Ishikawa (cell line): ENCODE measurements around the gene PBX1.

Experiments used
- CEBPB ChIP-seq: IDR thresholded peaks from 2 replicates; pipeline ENCODE4 v1.6.1; 2012
- CREB1 ChIP-seq: IDR thresholded peaks from 2 replicates; pipeline ENCODE4 v1.6.1; 2012; ENCODE audit warnings: low read depth
- EGR1 ChIP-seq: IDR thresholded peaks from 2 replicates; pipeline ENCODE4 v1.6.1; 2012
- EP300 ChIP-seq: IDR thresholded peaks from 2 replicates; pipeline ENCODE4 v1.6.1; 2012; ENCODE audit warnings: borderline replicate concordance
- FOXM1 ChIP-seq: IDR thresholded peaks from 2 replicates; pipeline ENCODE4 v1.6.1; 2012; ENCODE audit warnings: low read depth, borderline replicate concordance
- NFIC ChIP-seq: IDR thresholded peaks from 2 replicates; pipeline ENCODE4 v1.6.1; 2012
- RAD21 ChIP-seq: IDR thresholded peaks from 2 replicates; pipeline ENCODE4 v1.6.1; 2012; ENCODE audit warnings: low read depth
- TAF1 ChIP-seq: IDR thresholded peaks from 2 replicates; pipeline ENCODE4 v1.6.1; 2012; ENCODE audit warnings: low read depth, mild to moderate bottlenecking
- TCF12 ChIP-seq: IDR thresholded peaks from 2 replicates; pipeline ENCODE4 v1.6.1; 2012; ENCODE audit warnings: low read depth
- TEAD4 ChIP-seq: IDR thresholded peaks from 2 replicates; pipeline ENCODE4 v1.6.1; 2012
- YY1 ChIP-seq: IDR thresholded peaks from 2 replicates; pipeline ENCODE4 v1.6.1; 2012; ENCODE audit warnings: low read depth
- ZBTB7A ChIP-seq: IDR thresholded peaks from 2 replicates; pipeline ENCODE4 v1.6.1; 2012; ENCODE audit warnings: low read depth
- TF ChIP-seq, protein P1 (sequence below): IDR thresholded peaks from 2 replicates; pipeline ENCODE4 v1.6.1; 2012
- TF ChIP-seq, protein P2 (sequence below): IDR thresholded peaks from 2 replicates; pipeline ENCODE4 v1.6.1; 2012
- TF ChIP-seq, protein P3 (sequence below): IDR thresholded peaks from 2 replicates; pipeline ENCODE4 v1.6.1; 2012; ENCODE audit warnings: low read depth, mild to moderate bottlenecking

PBX1 gene

DNA sequence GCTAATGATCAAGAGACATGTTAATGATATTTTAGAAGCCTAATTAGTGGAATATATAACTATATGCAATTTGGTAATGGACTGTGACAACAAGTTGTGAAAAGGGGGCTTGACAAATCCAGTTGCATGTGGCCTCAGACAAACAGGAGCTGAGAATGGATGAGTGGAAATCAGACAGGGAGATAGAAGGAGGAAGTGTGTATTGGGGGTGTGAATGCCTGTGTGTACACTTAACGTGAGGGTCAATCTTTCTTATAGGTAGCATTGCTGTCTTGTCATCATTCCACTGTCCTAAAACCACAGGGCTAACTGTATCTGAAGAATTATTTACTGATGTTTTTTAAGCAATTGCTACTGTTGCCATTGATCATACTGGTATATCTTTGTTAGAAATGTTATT is 64.8 kb downstream of the PBX1 start:
- no peak for TF ChIP-seq ZBTB7A
- TF ChIP-seq CREB1, result no peak
- no peak for TF ChIP-seq RAD21
- TF ChIP-seq FOXM1, result no peak
- TF ChIP-seq, protein P1, sequence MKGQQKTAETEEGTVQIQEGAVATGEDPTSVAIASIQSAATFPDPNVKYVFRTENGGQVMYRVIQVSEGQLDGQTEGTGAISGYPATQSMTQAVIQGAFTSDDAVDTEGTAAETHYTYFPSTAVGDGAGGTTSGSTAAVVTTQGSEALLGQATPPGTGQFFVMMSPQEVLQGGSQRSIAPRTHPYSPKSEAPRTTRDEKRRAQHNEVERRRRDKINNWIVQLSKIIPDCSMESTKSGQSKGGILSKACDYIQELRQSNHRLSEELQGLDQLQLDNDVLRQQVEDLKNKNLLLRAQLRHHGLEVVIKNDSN, result no peak
- no peak for TF ChIP-seq EGR1
- TF ChIP-seq EP300, result no peak
- TF ChIP-seq, protein P2, sequence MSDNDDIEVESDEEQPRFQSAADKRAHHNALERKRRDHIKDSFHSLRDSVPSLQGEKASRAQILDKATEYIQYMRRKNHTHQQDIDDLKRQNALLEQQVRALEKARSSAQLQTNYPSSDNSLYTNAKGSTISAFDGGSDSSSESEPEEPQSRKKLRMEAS, result no peak
- TF ChIP-seq, protein P3, sequence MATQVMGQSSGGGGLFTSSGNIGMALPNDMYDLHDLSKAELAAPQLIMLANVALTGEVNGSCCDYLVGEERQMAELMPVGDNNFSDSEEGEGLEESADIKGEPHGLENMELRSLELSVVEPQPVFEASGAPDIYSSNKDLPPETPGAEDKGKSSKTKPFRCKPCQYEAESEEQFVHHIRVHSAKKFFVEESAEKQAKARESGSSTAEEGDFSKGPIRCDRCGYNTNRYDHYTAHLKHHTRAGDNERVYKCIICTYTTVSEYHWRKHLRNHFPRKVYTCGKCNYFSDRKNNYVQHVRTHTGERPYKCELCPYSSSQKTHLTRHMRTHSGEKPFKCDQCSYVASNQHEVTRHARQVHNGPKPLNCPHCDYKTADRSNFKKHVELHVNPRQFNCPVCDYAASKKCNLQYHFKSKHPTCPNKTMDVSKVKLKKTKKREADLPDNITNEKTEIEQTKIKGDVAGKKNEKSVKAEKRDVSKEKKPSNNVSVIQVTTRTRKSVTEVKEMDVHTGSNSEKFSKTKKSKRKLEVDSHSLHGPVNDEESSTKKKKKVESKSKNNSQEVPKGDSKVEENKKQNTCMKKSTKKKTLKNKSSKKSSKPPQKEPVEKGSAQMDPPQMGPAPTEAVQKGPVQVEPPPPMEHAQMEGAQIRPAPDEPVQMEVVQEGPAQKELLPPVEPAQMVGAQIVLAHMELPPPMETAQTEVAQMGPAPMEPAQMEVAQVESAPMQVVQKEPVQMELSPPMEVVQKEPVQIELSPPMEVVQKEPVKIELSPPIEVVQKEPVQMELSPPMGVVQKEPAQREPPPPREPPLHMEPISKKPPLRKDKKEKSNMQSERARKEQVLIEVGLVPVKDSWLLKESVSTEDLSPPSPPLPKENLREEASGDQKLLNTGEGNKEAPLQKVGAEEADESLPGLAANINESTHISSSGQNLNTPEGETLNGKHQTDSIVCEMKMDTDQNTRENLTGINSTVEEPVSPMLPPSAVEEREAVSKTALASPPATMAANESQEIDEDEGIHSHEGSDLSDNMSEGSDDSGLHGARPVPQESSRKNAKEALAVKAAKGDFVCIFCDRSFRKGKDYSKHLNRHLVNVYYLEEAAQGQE, result no peak
- TF ChIP-seq TEAD4, result no peak
- no peak for TF ChIP-seq TAF1
- no peak for TF ChIP-seq YY1
- no peak for TF ChIP-seq TCF12
- TF ChIP-seq CEBPB, result no peak
- TF ChIP-seq NFIC, result no peak

DNA sequence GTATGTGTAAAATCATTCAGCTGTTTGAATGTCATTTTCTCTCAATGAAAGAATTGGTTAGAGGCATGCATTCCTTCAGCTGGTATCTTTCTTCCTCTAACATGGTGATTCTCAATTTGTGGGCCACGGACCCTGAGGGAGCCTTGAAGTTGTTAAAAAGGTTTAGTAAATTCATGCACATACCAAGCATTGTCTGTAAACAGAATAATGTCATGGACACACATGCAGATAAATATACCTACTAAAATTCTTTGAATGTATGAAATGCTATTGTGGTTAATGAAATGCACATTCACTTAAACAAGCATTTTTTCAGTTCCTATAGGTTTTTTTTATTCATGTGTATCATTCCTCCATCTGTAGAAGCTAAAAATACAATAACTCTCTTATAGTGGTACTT is 65.4 kb downstream of the PBX1 start:
- TF ChIP-seq TCF12 (no peak), CREB1 (no peak), YY1 (no peak), CEBPB (no peak), TAF1 (no peak)

DNA sequence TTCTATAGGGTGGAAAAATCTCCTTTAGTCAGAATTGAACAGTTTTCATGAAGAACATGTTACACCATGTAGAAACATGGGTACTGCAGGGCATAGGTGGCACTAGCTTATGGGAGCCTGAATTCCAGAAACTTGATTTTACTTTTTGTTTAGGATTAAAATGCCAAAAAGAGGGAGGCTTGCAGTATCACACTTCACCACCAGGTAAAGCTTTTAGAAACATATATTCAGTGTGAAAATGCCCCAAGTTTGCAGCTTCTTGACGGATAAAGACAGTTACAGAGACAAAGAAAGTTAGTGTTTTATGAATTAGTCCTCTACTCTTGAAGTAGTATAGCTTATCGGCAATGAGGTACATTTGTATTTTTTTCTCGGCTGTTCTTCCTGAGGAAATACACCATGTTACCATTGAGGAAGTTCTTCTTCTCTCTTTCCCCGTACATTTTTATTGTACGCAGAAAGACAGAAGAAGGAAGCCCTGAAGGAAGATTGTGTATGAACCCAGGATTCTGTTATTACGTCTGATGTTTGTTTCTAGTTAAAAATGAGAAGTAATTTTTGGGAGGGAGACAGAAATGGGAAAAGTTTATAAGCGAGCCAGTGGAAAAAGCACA is 66.1 kb downstream of the PBX1 start:
- TF ChIP-seq EP300, result no peak

DNA sequence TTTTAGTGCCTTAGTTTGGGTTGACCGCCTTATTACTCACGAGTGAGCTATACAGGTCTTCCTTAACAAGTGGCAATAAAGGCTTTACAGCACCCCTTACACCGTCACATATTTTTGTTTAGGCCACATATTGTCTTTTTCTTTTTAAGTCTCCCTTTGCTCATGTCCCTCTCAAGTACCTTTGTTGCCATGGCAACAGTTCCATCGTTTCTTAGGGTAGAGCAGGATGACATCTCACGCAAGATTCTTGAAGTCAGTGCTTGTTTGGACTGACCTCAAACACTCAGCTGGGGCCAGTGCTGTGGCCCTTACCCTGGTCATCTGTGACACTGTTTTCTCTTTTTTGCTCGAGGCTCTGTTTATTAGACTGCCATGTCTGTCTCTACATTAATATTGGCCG is 69.8 kb downstream of the PBX1 start:
- TF ChIP-seq EP300, result no peak
- TF ChIP-seq RAD21, result no peak
- no peak for TF ChIP-seq TCF12
- no peak for TF ChIP-seq FOXM1
- TF ChIP-seq CREB1, result no peak
- no peak for TF ChIP-seq ZBTB7A
- no peak for TF ChIP-seq TEAD4
- TF ChIP-seq, protein P2, result no peak
- TF ChIP-seq, protein P3, result no peak
- no peak for TF ChIP-seq YY1
- TF ChIP-seq TAF1, result no peak
- no peak for TF ChIP-seq CEBPB
- TF ChIP-seq, protein P1, result no peak
- TF ChIP-seq EGR1, result no peak
- no peak for TF ChIP-seq NFIC

DNA sequence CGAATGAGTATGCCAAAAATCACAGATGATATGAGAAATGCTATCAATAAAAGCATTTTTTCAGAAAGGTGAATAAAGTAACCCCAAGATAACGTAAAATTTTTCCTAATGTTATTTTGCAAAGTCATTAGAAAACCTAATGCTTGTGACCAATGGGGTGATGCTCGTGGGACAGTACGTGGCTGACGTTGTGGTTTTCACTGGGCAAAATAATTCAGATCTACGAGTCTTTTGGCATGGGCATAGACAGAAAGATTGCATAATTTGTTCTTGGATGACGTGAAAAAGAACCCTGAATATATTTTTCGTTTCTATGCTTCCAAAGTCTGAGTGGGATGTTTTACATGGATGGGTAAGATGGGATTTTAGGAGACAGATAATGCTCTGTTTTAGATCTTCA is 71.0 kb downstream of the PBX1 start:
- TF ChIP-seq RAD21 (no peak), CREB1 (no peak), TCF12 (no peak), TAF1 (no peak), EGR1 (no peak)

DNA sequence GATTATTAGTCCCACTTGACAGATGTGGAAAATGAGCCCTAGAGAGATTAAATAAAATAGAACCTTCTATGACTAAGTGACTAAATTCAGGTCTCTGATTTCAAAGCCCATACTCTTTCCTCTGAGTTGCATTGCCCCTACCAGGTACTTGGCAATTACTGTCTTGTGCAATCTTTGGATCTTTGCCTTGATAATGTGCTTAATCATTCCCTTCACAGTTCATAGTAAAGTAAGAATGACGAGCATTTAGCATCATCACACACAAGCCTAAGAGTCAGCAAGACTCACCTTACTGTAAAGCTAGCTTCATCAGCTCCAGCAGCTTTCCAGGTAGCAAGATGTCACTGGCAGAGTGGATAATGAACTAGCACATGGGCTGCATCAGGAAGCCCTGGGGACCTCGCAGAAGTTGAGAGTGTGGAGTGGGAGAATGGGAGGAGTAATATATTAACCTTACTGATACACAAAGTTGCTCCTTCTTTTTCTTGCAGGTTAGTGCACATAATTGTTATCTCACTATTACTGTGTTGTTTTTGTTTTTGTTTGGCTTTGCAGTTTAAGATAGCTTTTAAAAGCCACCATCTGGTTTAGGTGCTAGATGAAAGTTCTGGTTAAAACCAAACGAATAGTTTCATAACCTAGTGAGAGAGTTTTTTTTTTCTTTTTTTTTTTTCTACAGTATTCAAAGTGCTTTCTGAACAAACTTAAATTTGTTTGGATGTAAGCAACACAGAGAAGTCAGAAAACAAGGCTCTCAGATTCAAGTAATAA is 71.8 kb downstream of the PBX1 start:
- TF ChIP-seq NFIC (no peak), YY1 (no peak), TAF1 (no peak), CEBPB (peak; percentile 51; the same call in 1 of the 2 replicates)
- TF ChIP-seq, protein P2, result no peak
- TF ChIP-seq, protein P3, result no peak
